Activated T-helper 2 cell treated with anti-CD3 and anti-CD28 coated beads, Interferon-gamma antibody, Interleukin-2, Interleukin-4, amounts not matched to agents 10 μg/mL and 5 μg/mL and 100 μg/mL, durations not matched to agents 14 hours and 24 hours and 36 hours (primary cell): ENCODE measurements around the gene GNAQ. TPM values are rescaled to one million over a fixed set of nuclear protein-coding genes. Genes with fewer than 3 reads are reported as not detected.

ENCODE experiments used
- DNase-seq: peaks from one replicate; pipeline ENCODE4 v3.0.0; 2021; ENCODE audit warnings: low spot score
- H3K27ac Mint-ChIP-seq: one replicate; pipeline ENCODE4 v1.8.0; 2021; ENCODE audit warnings: mixed read lengths
- H3K27me3 Mint-ChIP-seq: one replicate; pipeline ENCODE4 v1.8.0; 2021; ENCODE audit warnings: low read depth, mixed read lengths
- H3K36me3 Mint-ChIP-seq: one replicate; pipeline ENCODE4 v1.8.0; 2021; ENCODE audit warnings: low read depth, mixed read lengths
- H3K4me1 Mint-ChIP-seq: one replicate; pipeline ENCODE4 v1.8.0; 2021; ENCODE audit warnings: low read depth, mixed read lengths
- H3K4me3 Mint-ChIP-seq: one replicate; pipeline ENCODE4 v1.8.0; 2021; ENCODE audit warnings: low read depth, mild to moderate bottlenecking, moderate library complexity, mixed read lengths
- H3K9me3 Mint-ChIP-seq: one replicate; pipeline ENCODE4 v1.8.0; 2021; ENCODE audit warnings: mixed read lengths
- intact Hi-C: fragments of 100-400 bp; cut with micrococcal nuclease; formaldehyde crosslinking; loops from one replicate; pipeline ENCODE4 v1.15.1; 2023
- total RNA-seq: library from RNA; stranded (reverse); gene quantifications from 2 replicates; pipeline ENCODE4 v1.2.3, GENCODE V29; 2022

The GNAQ gene
- total RNA-seq, 1 donor from 2014 or later = 28.6 TPM

DNA sequence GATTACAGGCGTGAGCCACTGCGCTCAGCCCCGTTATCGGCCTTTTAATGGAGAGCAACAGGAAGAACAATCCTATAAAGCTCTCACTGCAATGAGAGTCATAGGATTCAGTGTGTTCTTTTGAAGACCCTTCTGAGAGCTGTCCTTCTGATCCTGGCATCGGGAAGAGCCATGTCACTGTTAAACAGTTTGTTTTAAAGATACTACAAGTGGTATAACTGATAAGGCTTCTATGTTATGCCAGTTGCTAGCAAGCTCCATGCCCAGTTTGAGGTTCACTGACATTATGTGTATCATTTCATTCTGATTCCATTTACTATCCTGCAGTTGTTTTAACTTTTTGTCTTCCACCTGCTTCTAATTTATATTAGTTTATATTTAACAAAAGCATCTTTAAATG is 55.8 kb downstream of the GNAQ start:
- intact Hi-C loops = loop anchor here (5.0 to 10.0 kb wide), 3 partner anchors 69 to 259 kb away; partner anchors contain the start of gene CEP78
- H3K27ac Mint-ChIP-seq = no peak overlapping the region
- H3K9me3 Mint-ChIP-seq = no peaks in the 10 kb centered on the region
- no peaks in the 10 kb centered on the region for H3K27me3 Mint-ChIP-seq
- DNase-seq = no peak
- H3K36me3 Mint-ChIP-seq = peaks cover 5% of the 10 kb centered on the region
- no peak overlapping the region for H3K4me3 Mint-ChIP-seq
- peaks cover 44% of the 10 kb centered on the region for H3K4me1 Mint-ChIP-seq

DNA sequence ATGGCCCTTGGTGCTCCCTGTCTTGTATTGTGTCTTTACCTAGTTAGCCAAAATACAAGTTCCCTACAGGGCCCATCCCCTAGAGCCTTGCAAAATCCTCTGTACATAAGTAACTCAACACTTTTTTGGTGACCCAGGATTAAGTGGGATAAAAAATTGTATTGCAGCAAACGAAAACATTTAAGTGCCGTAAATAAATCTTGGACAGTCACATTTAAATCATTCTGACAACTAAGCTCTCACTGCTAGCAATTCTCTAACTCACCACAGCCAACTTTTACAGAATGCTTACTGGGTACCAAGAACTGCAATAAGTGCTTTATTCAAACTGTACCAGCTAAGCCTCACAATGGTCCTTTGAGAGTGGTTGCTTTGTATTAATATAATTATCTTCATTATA is 56.6 kb downstream of the GNAQ start:
- Mint-ChIP-seq H3K36me3 (peaks cover 9% of the 10 kb centered on the region), H3K4me3 (no peak overlapping the region), H3K4me1 (peaks cover 44% of the 10 kb centered on the region), H3K9me3 (no peaks in the 10 kb centered on the region), H3K27ac (no peak overlapping the region), H3K27me3 (no peaks in the 10 kb centered on the region)
- intact Hi-C loops = loop anchor here (5.0 to 10.0 kb wide), 3 partner anchors 68 to 260 kb away; partner anchors contain the start of gene CEP78
- DNase-seq = no peak

DNA sequence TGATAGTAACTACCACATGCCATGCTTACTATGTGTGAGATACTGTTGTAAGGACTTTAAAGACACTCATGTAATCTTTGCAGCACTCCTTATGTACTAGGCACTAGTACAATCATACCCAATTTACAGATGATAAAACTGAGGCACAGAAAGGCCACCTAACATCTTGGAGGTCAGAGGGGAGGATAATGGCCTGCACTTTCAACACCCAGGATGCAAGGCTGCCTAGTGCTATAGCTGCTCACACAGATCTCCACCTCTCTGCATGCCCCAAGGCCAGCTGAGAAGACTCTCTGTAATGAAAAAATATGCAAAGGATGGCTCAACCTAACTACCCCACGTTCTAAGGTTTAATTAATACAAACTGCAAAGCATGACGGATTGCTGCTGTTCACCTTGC is 57.2 kb downstream of the GNAQ start:
- Mint-ChIP-seq H3K4me3 (no peak overlapping the region), H3K9me3 (no peaks in the 10 kb centered on the region), H3K36me3 (peaks cover 9% of the 10 kb centered on the region), H3K27me3 (no peaks in the 10 kb centered on the region), H3K27ac (no peak overlapping the region), H3K4me1 (peaks cover 41% of the 10 kb centered on the region)
- intact Hi-C loops = loop anchor here (10.0 kb wide), 1 partner anchor 260 kb away; the partner anchor contains the start of gene CEP78
- DNase-seq = no peak

DNA sequence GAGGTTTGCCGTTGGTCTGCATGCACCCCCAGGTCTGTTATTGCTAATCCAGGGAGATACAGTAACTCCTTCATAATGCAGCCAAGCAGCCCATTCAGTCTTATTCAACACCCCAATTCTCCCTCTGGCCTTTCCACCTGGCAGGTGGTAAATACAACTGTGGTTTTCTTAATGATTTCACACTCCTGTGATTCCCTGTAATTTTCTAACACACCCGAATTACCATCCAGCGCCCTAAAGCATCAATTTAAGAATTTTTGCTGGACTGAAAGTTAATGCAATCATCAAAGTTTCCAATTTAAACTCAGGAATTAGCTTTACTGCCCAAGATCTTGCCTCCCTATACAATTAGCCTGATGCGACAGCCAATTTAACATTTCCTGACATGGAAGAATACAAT is 62.5 kb downstream of the GNAQ start:
- intact Hi-C loops = no loop called here
- H3K4me3 Mint-ChIP-seq = no peak overlapping the region
- H3K36me3 Mint-ChIP-seq = peaks cover 19% of the 10 kb centered on the region
- H3K9me3 Mint-ChIP-seq = no peaks in the 10 kb centered on the region
- no peaks in the 10 kb centered on the region for H3K27me3 Mint-ChIP-seq
- no peak overlapping the region for H3K27ac Mint-ChIP-seq
- H3K4me1 Mint-ChIP-seq = peaks cover 25% of the 10 kb centered on the region
- DNase-seq = no peak

DNA sequence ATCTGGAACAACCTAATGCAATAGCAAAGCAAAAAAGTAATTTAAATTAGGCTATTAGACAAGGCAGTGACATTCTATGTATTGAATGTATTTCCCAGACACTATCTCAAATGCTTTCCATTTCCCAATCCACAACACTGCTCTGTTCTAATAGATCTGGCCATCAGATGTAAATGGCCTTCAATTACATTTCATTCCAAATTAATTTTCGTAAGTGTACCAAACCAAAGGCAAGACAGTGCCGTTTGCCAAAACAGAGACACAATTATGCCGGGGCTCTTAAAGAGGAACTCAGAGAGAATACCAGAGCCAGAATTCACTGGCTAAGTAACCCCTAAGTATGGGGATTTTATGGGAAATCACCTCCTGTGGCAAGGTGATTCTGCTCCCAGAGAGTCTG is 63.1 kb downstream of the GNAQ start:
- H3K4me3 Mint-ChIP-seq = no peak overlapping the region
- peaks cover 24% of the 10 kb centered on the region for H3K4me1 Mint-ChIP-seq
- peaks cover 19% of the 10 kb centered on the region for H3K36me3 Mint-ChIP-seq
- H3K27ac Mint-ChIP-seq = no peak overlapping the region
- no peaks in the 10 kb centered on the region for H3K27me3 Mint-ChIP-seq
- intact Hi-C loops = no loop called here
- no peak for DNase-seq
- no peaks in the 10 kb centered on the region for H3K9me3 Mint-ChIP-seq

DNA sequence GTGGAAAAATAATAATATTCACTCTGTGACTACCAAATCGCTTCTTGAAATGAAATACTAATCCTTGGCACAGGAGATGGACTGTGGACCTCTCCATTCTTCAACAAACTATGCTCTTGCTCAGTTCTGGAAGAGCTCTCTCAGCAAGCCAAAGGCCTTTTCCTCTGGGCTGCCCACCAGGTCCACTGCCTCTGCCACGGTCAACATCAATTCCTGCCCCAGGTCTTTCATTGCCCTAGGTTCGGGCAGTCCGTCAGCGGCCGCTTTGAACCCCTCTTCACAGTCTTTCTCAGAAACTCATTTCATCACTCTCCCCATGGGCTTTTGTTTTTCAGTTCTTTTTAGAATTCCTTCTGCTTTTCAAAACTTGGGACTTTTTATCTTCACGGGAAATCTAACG is 64.9 kb downstream of the GNAQ start:
- DNase-seq = no peak
- H3K36me3 Mint-ChIP-seq = peaks cover 29% of the 10 kb centered on the region
- no peak overlapping the region for H3K27ac Mint-ChIP-seq
- H3K4me1 Mint-ChIP-seq = peaks cover 27% of the 10 kb centered on the region
- H3K9me3 Mint-ChIP-seq = no peaks in the 10 kb centered on the region
- H3K27me3 Mint-ChIP-seq = no peaks in the 10 kb centered on the region
- H3K4me3 Mint-ChIP-seq = no peak overlapping the region
- intact Hi-C loops = no loop called here

DNA sequence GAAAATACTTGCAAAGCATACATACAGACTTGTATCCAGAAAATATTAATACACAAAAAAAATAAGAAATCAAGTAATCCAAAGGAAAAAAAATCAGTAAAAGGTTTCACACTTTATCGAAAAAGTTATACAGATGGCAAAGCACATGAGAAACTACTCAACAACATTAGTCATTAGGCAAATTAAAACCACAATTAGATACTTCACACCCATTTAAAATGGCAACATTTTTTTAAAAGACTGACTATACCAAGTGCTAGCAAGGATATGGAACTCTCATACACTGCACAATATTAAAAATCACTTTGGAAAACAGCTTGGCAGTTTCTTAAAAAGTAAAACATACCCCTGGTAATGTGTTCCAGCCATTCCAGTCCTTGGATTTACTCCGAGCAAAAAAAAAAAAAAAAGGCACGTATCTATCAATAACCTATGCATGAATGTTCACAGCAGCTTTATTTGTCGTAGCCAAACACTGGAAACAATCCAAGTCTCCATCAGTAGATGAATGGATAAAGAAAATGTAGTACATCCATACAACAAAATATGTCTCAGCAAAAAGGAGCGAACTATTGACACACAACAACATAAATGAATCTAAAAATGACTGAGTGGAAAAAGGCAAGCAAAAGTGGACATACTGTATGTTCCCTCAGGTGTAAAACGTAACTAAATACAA is 66.0 kb downstream of the GNAQ start:
- intact Hi-C loops = no loop called here
- H3K4me3 Mint-ChIP-seq = no peak overlapping the region
- peaks cover 31% of the 10 kb centered on the region for H3K4me1 Mint-ChIP-seq
- H3K27ac Mint-ChIP-seq = no peak overlapping the region
- peaks cover 28% of the 10 kb centered on the region for H3K36me3 Mint-ChIP-seq
- DNase-seq = no peak
- no peaks in the 10 kb centered on the region for H3K27me3 Mint-ChIP-seq
- no peaks in the 10 kb centered on the region for H3K9me3 Mint-ChIP-seq

DNA sequence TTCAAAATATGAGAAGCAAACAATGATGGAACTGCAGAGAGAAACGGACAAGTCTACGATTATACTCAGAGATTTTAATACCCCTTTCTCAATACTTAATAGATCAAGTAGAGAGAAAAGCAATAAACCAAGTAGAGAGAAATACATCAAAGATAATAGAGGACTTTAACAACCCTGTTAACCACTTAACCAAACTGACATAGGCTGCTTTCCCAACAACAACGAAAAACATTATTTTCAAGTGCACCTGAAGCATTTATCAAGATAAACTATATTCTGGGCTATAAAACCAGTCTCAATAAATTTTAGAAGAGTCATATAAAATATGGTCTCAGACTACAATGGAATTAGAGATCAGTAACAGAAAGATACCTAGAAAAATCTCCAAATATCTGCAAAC is 67.4 kb downstream of the GNAQ start:
- no peak overlapping the region for H3K27ac Mint-ChIP-seq
- no peak overlapping the region for H3K4me3 Mint-ChIP-seq
- intact Hi-C loops = no loop called here
- DNase-seq = no peak
- no peaks in the 10 kb centered on the region for H3K27me3 Mint-ChIP-seq
- H3K9me3 Mint-ChIP-seq = no peaks in the 10 kb centered on the region
- peaks cover 26% of the 10 kb centered on the region for H3K36me3 Mint-ChIP-seq
- H3K4me1 Mint-ChIP-seq = peaks cover 28% of the 10 kb centered on the region

DNA sequence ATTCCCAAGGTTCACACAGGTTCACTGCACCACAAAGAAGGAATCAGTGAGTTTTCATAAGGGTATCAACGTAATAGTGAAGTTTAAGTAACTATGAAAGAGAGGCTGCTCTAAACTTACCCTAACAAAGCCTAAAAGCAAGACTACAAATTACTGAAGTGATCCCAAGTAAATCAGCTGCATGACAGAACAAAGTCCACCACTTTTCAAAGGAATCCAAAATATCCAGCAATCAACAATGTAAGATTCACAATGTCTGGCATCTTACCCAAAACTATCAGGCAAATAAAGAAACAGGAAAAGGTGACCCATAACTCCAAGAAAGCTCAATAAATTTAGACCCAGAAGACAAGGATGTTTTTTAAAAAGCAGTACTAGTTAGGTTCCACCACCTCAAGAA is 70.1 kb downstream of the GNAQ start:
- Mint-ChIP-seq H3K27me3 (no peaks in the 10 kb centered on the region), H3K36me3 (peaks cover 16% of the 10 kb centered on the region), H3K27ac (no peak overlapping the region), H3K9me3 (no peaks in the 10 kb centered on the region), H3K4me1 (peaks cover 38% of the 10 kb centered on the region), H3K4me3 (no peak overlapping the region)
- no peak for DNase-seq
- intact Hi-C loops = no loop called here

DNA sequence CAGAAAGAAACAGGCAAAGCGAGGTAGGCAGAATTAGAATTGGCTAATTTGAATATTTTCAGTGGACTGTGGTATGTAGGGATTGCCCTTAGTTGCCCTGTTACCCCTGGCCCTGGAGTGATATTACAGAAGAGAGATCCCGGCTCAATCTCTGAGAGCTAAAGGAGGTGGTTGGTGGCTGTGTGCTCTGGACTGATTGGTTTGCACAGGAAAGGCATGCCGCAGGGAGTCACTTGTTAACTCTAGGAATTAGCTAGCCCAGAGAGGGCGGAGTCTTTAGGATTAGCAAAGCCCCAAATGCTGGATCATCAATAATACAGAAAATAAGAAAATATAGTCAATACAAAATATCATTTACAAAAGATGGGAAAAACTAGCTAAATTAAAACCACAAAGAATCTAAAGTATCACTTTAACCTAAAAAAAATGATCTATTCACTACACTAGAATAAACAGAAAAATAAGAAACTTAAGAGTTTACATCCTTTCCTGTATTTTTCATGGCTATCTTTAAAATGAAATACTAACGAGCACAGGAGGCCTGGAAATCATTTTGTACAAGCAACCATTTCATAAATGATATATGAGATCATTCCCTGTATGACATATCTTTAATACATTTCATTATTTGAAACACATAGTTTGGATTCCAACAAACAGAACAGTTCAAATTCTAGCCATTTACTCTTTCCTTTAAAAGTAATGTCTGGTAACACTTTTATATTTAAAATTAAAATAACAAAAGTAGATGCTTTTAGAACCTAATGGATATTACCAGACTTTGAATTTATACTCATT is 71.1 kb downstream of the GNAQ start:
- H3K4me1 Mint-ChIP-seq = peaks cover 39% of the 10 kb centered on the region
- H3K27ac Mint-ChIP-seq = no peak overlapping the region
- H3K4me3 Mint-ChIP-seq = no peak overlapping the region
- peaks cover 14% of the 10 kb centered on the region for H3K36me3 Mint-ChIP-seq
- H3K27me3 Mint-ChIP-seq = no peaks in the 10 kb centered on the region
- intact Hi-C loops = no loop called here
- no peak for DNase-seq
- H3K9me3 Mint-ChIP-seq = no peaks in the 10 kb centered on the region

DNA sequence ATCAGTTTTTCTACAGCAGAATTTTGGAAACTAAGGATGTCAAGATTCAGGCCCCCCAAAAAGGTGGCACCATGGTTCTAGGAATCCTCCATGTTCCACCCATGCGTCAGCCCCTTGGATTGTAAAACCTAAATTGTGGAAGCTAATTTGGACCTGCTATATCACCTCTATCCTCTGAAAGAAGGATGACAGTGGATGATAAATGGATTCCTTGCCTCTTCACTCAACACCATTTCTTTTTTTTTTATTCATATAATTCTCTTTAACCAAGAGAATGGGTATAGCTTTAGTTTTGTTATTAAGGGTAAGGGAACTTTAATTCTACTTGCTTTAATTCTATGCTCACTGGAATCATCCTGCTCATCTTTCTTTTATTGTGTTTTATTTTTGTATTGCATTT is 71.8 kb downstream of the GNAQ start:
- intact Hi-C loops = no loop called here
- Mint-ChIP-seq H3K4me3 (no peak overlapping the region), H3K27ac (no peak overlapping the region), H3K4me1 (peaks cover 34% of the 10 kb centered on the region), H3K27me3 (no peaks in the 10 kb centered on the region), H3K9me3 (no peaks in the 10 kb centered on the region), H3K36me3 (peaks cover 14% of the 10 kb centered on the region)
- DNase-seq = no peak

DNA sequence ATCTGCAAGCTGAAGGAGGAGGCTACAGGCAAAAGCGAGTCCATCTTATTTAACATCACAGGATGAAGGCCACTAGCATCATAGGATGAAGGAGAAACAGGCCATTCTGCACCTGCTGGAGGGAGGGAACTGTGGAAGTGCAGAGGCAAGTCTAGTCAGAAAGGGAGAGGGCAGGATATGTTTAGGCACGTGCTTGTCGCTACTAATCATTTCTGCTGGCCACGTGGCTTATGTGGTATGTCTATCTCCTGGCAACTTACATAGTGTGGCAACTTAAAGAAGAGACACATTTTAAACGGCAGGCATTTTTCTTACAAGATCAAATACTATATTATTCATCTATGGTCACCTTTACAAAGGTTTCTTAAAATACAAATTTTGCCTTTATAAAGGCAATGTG is 74.0 kb downstream of the GNAQ start:
- intact Hi-C loops = no loop called here
- Mint-ChIP-seq H3K4me1 (peaks cover 43% of the 10 kb centered on the region), H3K4me3 (no peak overlapping the region), H3K36me3 (peaks cover 8% of the 10 kb centered on the region), H3K27me3 (no peaks in the 10 kb centered on the region), H3K27ac (no peak overlapping the region), H3K9me3 (no peaks in the 10 kb centered on the region)
- DNase-seq = no peak

DNA sequence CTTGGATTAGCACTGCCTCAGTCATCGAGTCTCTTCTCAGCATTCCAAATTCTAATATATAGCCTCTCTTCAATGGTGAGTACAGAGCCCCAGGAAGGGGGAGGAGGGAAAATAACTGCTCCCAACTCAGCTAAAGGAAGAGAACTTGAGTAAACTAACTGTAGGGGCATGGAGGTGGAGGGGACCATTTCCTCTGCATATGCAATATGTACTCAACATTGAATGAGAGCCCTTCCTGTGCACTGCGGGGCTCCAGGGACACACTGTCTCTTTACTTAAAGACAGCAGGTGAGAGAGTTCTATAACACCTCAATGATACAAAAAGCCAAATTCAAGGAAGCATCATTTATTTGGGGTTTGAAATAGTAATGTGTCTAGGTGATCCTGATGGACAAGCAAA is 75.1 kb downstream of the GNAQ start:
- DNase-seq = no peak
- Mint-ChIP-seq H3K9me3 (no peaks in the 10 kb centered on the region), H3K4me1 (peaks cover 36% of the 10 kb centered on the region), H3K36me3 (peaks cover 3% of the 10 kb centered on the region), H3K27ac (no peak overlapping the region), H3K27me3 (no peaks in the 10 kb centered on the region), H3K4me3 (no peak overlapping the region)
- intact Hi-C loops = no loop called here
